ENCODE results near the gene ANKRD65.
A peak's percentile ranks its signal among the peaks of the same experiment; 100 is the strongest.
"Not testable (repeated sequence)": the region's sequence is repeated elsewhere in the genome, so short reads cannot be mapped to it uniquely, and the experiment has no call there.

The ANKRD65 gene

GRCh38 chr1:1376551-1377226 lies 44.4 kb downstream of the ANKRD65 start:
- H3K27ac ChIP-seq (ENCODE audit: low read length) = no peak overlapping the region
- H3K9ac ChIP-seq (ENCODE audit: low read depth, low read length) = no peak overlapping the region
- no peak overlapping the region for H3K4me3 ChIP-seq (ENCODE audit: low read length)
- no peaks in the 10 kb centered on the region for H3K4me1 ChIP-seq (ENCODE audit: insufficient read depth, low read length)
- H3K36me3 ChIP-seq (ENCODE audit: insufficient read depth, low read depth, low read length) = peaks cover 10% of the 10 kb centered on the region; the same call in 1 of the 2 replicates
- no peaks in the 10 kb centered on the region for H3K9me3 ChIP-seq (ENCODE audit: insufficient read depth, low read depth, low read length)
- H3K27me3 ChIP-seq (ENCODE audit: insufficient read depth, low read length) = no peaks in the 10 kb centered on the region

GRCh38 chr1:1374929-1375662 lies 46.0 kb downstream of the ANKRD65 start, which contains the start of gene AURKAIP1:
Gene AURKAIP1 (minus strand): TSS chr1:1375207. CDS start chr1:1374756, 451 bp downstream.
- Histone ChIP-seq H3K4me3 (ENCODE audit: low read length) (peak within 1 kb of the TSS; percentile 87), H3K9ac (ENCODE audit: low read depth, low read length) (peak within 1 kb of the TSS; percentile 91), H3K9me3 (ENCODE audit: insufficient read depth, low read depth, low read length) (no peaks in the 10 kb centered on the region), H3K4me1 (ENCODE audit: insufficient read depth, low read length) (no peaks in the 10 kb centered on the region), H3K27ac (ENCODE audit: low read length) (peak within 1 kb of the TSS; percentile 71), H3K36me3 (ENCODE audit: insufficient read depth, low read depth, low read length) (peaks cover 10% of the 10 kb centered on the region; the same call in 1 of the 2 replicates), H3K27me3 (ENCODE audit: insufficient read depth, low read length) (no peaks in the 10 kb centered on the region)

DNA sequence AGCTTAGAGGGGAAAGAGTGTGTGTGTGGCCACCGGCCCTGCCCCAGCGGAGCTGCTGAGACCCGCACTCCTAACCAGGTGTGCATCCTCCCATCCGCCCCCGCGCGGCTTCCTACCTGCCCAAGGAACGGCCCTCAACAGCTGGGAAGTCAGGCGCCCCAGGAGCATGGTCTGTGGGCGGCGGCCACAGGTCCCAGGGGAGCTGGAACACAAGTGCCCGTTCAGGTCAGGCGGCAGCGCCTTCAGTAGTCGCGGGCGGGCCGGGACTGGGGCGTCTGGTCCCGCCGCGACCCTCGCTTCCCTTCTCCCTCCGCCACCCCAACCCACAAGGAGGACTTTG lies 46.5 kb downstream of the ANKRD65 start:
- Histone ChIP-seq H3K27me3 (ENCODE audit: insufficient read depth, low read length) (no peaks in the 10 kb centered on the region), H3K36me3 (ENCODE audit: insufficient read depth, low read depth, low read length) (peaks cover 10% of the 10 kb centered on the region; the same call in 1 of the 2 replicates), H3K4me1 (ENCODE audit: insufficient read depth, low read length) (no peaks in the 10 kb centered on the region), H3K27ac (ENCODE audit: low read length) (peak overlapping the region; percentile 65), H3K9ac (ENCODE audit: low read depth, low read length) (peak overlapping the region; percentile 91), H3K9me3 (ENCODE audit: insufficient read depth, low read depth, low read length) (no peaks in the 10 kb centered on the region), H3K4me3 (ENCODE audit: low read length) (peak overlapping the region; percentile 87)

GRCh38 chr1:1373815-1374588 lies 47.1 kb downstream of the ANKRD65 start:
- Histone ChIP-seq H3K9ac (ENCODE audit: low read depth, low read length) (peak overlapping the region; percentile 91), H3K27me3 (ENCODE audit: insufficient read depth, low read length) (no peaks in the 10 kb centered on the region), H3K4me3 (ENCODE audit: low read length) (peak overlapping the region; percentile 87), H3K9me3 (ENCODE audit: insufficient read depth, low read depth, low read length) (no peaks in the 10 kb centered on the region), H3K27ac (ENCODE audit: low read length) (no peak overlapping the region), H3K4me1 (ENCODE audit: insufficient read depth, low read length) (no peaks in the 10 kb centered on the region), H3K36me3 (ENCODE audit: insufficient read depth, low read depth, low read length) (peaks cover 10% of the 10 kb centered on the region; the same call in 1 of the 2 replicates)

- Histone ChIP-seq H3K9ac (ENCODE audit: low read depth, low read length) (no peak overlapping the region), H3K36me3 (ENCODE audit: insufficient read depth, low read depth, low read length) (peaks cover 10% of the 10 kb centered on the region; the same call in 1 of the 2 replicates), H3K9me3 (ENCODE audit: insufficient read depth, low read depth, low read length) (no peaks in the 10 kb centered on the region), H3K27ac (ENCODE audit: low read length) (no peak overlapping the region), H3K27me3 (ENCODE audit: insufficient read depth, low read length) (no peaks in the 10 kb centered on the region), H3K4me3 (ENCODE audit: low read length) (peak overlapping the region; percentile 87; the same call in 1 of the 2 replicates), H3K4me1 (ENCODE audit: insufficient read depth, low read length) (no peaks in the 10 kb centered on the region)
These were observed 47.8 kb downstream of the ANKRD65 start for GRCh38 chr1:1373051-1373814.

DNA sequence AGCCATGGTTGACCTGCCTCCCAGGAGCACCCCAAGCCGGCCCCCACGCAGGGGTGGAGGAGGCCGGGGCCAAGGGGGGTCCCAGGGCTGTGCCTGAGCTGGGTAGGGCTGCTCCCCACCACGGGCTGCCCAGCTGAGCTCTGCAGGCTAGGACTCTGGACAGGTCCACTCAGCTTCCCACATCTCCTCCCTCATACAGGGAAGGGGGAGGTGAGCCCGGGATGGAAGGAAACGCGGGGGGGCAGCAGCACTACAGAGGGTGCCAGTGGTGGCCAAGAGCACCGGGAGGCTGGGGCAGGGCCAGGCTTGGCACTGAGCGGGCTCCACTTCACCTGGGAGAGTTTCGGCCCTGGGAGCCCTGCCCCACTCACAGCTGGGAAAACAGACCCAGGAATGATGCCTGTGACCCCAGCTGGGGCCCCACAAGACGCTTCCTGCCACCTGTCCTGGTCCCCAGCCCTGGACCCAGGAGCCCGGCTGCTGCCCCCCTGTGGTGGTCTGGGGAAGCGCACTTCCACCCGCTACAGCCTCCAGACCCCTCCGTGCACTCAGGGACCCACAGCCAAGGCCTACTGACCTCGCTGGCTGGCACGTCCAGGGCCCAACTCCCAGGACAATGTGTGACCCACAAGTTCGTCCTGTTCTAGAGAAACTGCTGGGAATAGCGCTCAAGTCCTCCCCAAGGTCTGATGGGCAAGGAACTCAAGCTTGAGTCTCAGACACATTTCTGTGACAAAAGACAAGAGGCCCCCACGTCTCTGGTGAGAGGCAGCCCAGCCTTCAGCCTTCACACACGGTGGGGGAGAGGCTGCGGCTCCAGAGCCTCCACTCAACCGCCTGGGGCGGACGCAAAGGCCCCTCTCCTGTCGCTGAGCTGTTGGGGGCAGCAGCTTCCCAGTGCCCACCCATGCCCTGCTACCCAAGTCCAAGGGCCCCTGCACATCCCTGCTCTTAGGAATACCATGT lies 49.0 kb downstream of the ANKRD65 start:
- Histone ChIP-seq H3K4me3 (ENCODE audit: low read length) (no peak overlapping the region), H3K27me3 (ENCODE audit: insufficient read depth, low read length) (no peaks in the 10 kb centered on the region), H3K9ac (ENCODE audit: low read depth, low read length) (no peak overlapping the region), H3K27ac (ENCODE audit: low read length) (no peak overlapping the region), H3K9me3 (ENCODE audit: insufficient read depth, low read depth, low read length) (peaks cover 3% of the 10 kb centered on the region), H3K36me3 (ENCODE audit: insufficient read depth, low read depth, low read length) (peaks cover 10% of the 10 kb centered on the region; the same call in 1 of the 2 replicates), H3K4me1 (ENCODE audit: insufficient read depth, low read length) (no peaks in the 10 kb centered on the region)

GRCh38 chr1:1371364-1371745 lies 49.7 kb downstream of the ANKRD65 start:
- Histone ChIP-seq H3K9me3 (ENCODE audit: insufficient read depth, low read depth, low read length) (peaks cover 10% of the 10 kb centered on the region), H3K27ac (ENCODE audit: low read length) (no peak overlapping the region), H3K36me3 (ENCODE audit: insufficient read depth, low read depth, low read length) (peaks cover 10% of the 10 kb centered on the region; the same call in 1 of the 2 replicates), H3K4me3 (ENCODE audit: low read length) (no peak overlapping the region), H3K4me1 (ENCODE audit: insufficient read depth, low read length) (no peaks in the 10 kb centered on the region), H3K27me3 (ENCODE audit: insufficient read depth, low read length) (no peaks in the 10 kb centered on the region), H3K9ac (ENCODE audit: low read depth, low read length) (no peak overlapping the region)

DNA sequence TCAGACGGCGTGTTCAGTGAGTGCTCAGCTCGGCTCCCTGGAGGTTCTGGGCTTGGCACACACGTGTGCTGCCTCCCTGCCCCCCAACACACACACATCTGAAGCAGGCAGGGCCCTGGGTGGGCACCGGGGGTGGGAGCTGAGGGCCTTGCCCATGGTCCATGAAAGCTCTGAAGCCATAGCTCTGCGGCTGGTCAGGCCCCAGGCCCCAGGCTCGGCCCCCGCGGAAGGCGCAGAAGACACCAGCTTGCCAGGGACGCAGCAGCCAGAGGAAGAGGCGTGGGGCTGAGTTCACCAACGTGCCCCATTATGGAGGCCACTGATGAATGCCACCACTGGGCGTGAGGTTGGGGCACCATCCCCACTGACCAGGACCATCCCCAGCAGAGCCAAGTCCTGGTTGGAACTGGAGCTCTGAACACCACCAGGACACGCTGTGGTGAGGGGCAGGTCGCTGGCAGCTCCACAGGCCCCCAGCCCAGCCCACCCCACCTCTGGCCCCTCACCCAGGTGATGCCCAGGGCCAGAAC lies 50.2 kb downstream of the ANKRD65 start:
- H3K4me3 ChIP-seq (ENCODE audit: low read length) = no peak overlapping the region
- H3K9me3 ChIP-seq (ENCODE audit: insufficient read depth, low read depth, low read length) = peaks cover 15% of the 10 kb centered on the region
- H3K27me3 ChIP-seq (ENCODE audit: insufficient read depth, low read length) = no peaks in the 10 kb centered on the region
- no peak overlapping the region for H3K27ac ChIP-seq (ENCODE audit: low read length)
- H3K4me1 ChIP-seq (ENCODE audit: insufficient read depth, low read length) = no peaks in the 10 kb centered on the region
- no peak overlapping the region for H3K9ac ChIP-seq (ENCODE audit: low read depth, low read length)
- H3K36me3 ChIP-seq (ENCODE audit: insufficient read depth, low read depth, low read length) = peaks cover 10% of the 10 kb centered on the region; the same call in 1 of the 2 replicates

- Histone ChIP-seq H3K36me3 (ENCODE audit: insufficient read depth, low read depth, low read length) (peaks cover 10% of the 10 kb centered on the region; the same call in 1 of the 2 replicates), H3K9me3 (ENCODE audit: insufficient read depth, low read depth, low read length) (peaks cover 17% of the 10 kb centered on the region)
- H3K4me1 ChIP-seq (ENCODE audit: insufficient read depth, low read length); H3K27ac ChIP-seq (ENCODE audit: low read length); H3K27me3 ChIP-seq (ENCODE audit: insufficient read depth, low read length); H3K4me3 ChIP-seq (ENCODE audit: low read length); H3K9ac ChIP-seq (ENCODE audit: low read depth, low read length): not testable (repeated sequence)
These were observed 51.0 kb downstream of the ANKRD65 start for GRCh38 chr1:1370094-1370493.

Measured in iPS-20b (cell line).